ENCODE data around the gene CCDC102A. TPM values are rescaled to one million over a fixed set of nuclear protein-coding genes. Genes with fewer than 3 reads are reported as not detected.

CCDC102A gene
- total RNA-seq, 4 donors from 2014 or later: 7.1 to 11.5 (median 8.5) TPM

DNA sequence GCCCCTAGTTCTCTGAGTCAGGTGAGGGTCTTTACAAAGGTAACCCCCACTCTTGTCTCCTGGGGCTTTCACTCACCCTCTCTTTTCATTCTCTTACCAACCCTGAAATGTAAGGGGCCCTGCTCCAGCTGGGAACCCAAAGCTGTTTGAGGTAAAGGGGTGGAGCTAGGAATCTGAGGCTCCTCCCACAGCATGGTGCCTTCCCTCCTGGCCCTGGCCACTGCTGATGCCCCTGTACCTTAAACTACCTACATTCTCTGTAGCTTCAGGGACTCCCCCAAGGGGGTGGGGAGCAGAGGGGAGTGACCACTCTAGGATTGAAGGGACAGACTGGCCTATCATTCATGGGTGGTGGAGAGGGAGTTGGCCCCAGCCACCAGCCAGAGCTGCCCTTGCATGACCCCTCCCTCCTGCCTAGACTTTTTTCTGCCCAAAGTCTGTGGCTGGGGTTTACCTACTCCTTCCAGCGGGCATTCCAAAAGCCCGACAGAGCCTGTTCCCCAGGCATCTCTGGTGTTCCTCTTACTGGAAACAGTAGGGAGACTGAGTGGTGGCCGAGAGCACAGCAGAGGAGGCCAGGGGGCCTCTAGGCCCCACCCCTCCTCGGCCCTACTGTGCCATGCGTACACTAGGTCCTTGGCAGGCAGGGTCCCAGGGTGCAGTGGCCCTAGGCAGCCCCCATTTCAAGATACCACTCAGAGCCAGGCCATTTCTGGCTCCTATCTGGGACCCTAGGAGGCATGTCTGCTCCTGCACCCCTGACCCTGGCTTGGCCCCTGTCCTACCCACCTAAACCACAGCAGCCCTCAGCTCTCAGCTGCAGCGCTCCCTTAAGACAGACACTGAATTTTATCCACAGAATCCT, 59.6 kb downstream of the CCDC102A start:
- Histone ChIP-seq H3K27ac (no peak overlapping the region), H3K36me3 (peaks cover 38% of the 10 kb centered on the region), H3K4me1 (peaks cover 47% of the 10 kb centered on the region), H3K4me3 (no peak overlapping the region), H3K9me3 (no peaks in the 10 kb centered on the region), H3K27me3 (no peaks in the 10 kb centered on the region)
- no peak for TF ChIP-seq POLR2AphosphoS5 (IDR thresholded peaks at IDR 0.05)
- no peak for TF ChIP-seq POLR2A (IDR thresholded peaks at IDR 0.05)
- 90% methylated on average over 1 of the region's 6 CpGs for WGBS
- DNase-seq (ENCODE audit: low spot score in 2 of 2): peak; percentile 44 to 74

- 58% methylated on average over 8 of the region's 12 CpGs for WGBS
- TF ChIP-seq EP300 (IDR thresholded peaks at IDR 0.05) (no peak), POLR2AphosphoS5 (IDR thresholded peaks at IDR 0.05) (no peak)
- TF ChIP-seq, protein P1, sequence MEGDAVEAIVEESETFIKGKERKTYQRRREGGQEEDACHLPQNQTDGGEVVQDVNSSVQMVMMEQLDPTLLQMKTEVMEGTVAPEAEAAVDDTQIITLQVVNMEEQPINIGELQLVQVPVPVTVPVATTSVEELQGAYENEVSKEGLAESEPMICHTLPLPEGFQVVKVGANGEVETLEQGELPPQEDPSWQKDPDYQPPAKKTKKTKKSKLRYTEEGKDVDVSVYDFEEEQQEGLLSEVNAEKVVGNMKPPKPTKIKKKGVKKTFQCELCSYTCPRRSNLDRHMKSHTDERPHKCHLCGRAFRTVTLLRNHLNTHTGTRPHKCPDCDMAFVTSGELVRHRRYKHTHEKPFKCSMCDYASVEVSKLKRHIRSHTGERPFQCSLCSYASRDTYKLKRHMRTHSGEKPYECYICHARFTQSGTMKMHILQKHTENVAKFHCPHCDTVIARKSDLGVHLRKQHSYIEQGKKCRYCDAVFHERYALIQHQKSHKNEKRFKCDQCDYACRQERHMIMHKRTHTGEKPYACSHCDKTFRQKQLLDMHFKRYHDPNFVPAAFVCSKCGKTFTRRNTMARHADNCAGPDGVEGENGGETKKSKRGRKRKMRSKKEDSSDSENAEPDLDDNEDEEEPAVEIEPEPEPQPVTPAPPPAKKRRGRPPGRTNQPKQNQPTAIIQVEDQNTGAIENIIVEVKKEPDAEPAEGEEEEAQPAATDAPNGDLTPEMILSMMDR (IDR thresholded peaks at IDR 0.05): peak; percentile 6 to 55
- DNase-seq (ENCODE audit: low spot score in 2 of 2): peak in 1 of 2 donors; percentile 67
- H3K4me3 ChIP-seq: no peak overlapping the region
- no peak overlapping the region for H3K27ac ChIP-seq
- no peaks in the 10 kb centered on the region for H3K27me3 ChIP-seq
- H3K4me1 ChIP-seq: peaks cover 46% of the 10 kb centered on the region
- H3K36me3 ChIP-seq: peaks cover 47% of the 10 kb centered on the region
- no peaks in the 10 kb centered on the region for H3K9me3 ChIP-seq
These were observed 60.5 kb downstream of the CCDC102A start for GRCh38 chr16:57475711-57476339.

DNA sequence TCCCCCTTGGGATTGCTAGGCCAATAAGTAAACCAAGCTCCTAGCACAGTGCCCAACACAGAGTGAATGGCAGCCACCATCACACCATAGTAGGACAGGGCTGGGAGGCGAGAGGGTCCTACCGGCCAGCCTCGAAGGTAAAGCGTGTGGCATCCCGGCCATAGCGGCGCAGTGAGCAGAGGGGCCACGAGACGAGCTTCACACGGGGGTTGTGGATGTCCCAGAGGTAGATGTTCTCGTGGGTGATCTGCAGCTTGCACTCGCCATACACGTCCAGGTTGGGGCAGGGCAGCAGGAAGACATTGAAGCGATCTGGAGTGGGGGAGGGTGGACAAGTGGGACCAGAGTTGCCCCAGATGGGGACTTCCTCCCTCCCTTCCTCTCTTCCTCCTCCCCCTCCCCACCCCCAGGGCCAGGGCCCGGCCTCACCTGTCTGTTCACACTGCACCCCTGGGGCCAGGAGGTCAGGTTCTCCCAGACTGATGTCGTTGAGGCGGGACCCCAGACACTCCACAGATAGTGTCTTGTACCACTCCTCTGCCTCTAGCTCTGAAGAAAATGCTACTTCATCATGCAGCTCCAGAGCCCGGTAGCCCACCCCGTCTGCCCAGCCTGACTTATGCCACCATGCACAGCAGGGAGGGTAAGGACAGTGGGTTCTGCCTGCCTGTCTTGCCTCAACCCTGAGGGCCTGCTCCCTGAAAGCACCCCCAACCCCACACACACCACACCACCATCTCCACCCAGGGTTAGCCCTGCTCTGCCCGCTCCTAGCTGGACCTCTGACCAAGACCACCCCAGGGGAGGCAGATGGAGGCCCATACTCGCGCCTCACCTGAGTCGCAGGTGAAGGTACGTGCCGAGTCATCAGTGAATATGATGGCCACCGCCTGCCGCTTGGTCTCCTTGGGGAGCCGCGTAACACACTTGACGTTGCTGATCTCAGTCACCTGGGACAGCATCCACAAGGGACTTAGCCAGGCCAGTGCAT, 61.4 kb downstream of the CCDC102A start:
- Histone ChIP-seq H3K27ac (no peak overlapping the region), H3K36me3 (peaks cover 56% of the 10 kb centered on the region), H3K9me3 (no peaks in the 10 kb centered on the region), H3K4me3 (no peak overlapping the region), H3K27me3 (no peaks in the 10 kb centered on the region), H3K4me1 (peaks cover 46% of the 10 kb centered on the region)
- TF ChIP-seq, protein P1 (IDR thresholded peaks at IDR 0.05): no peak
- TF ChIP-seq POLR2AphosphoS5 (IDR thresholded peaks at IDR 0.05) (no peak), EP300 (IDR thresholded peaks at IDR 0.05) (no peak), POLR2A (IDR thresholded peaks at IDR 0.05) (no peak)
- 84% methylated on average over 29 of the region's 30 CpGs for WGBS
- peak in 1 of 2 donors; percentile 59 for DNase-seq (ENCODE audit: low spot score in 2 of 2)

DNA sequence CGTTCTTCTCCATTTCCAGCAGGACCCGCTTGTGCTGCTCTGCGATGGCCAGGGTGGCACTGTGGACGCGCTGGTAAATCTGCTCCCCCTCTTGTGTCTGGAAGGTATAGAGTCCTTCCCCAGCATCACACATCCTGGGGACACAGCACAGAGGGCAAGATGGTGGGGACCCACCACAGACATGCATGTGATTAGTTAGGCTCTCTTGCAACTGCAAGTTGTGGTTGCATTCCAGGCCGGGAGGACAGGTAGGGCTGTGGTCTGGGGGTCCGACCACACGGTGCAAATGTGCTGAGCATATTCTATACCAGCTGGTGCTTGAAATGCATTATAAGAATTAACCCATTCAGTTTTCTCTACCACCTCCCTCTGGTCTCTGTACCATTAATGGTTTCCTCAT, 62.5 kb downstream of the CCDC102A start:
- peaks cover 41% of the 10 kb centered on the region for H3K4me1 ChIP-seq
- peaks cover 67% of the 10 kb centered on the region for H3K36me3 ChIP-seq
- 80% methylated on average over 8 of the region's 8 CpGs for WGBS
- no peaks in the 10 kb centered on the region for H3K27me3 ChIP-seq
- no peak for DNase-seq (ENCODE audit: low spot score in 2 of 2)
- H3K4me3 ChIP-seq: no peak overlapping the region
- no peak for TF ChIP-seq POLR2A (IDR thresholded peaks at IDR 0.05)
- no peaks in the 10 kb centered on the region for H3K9me3 ChIP-seq
- no peak overlapping the region for H3K27ac ChIP-seq

DNA sequence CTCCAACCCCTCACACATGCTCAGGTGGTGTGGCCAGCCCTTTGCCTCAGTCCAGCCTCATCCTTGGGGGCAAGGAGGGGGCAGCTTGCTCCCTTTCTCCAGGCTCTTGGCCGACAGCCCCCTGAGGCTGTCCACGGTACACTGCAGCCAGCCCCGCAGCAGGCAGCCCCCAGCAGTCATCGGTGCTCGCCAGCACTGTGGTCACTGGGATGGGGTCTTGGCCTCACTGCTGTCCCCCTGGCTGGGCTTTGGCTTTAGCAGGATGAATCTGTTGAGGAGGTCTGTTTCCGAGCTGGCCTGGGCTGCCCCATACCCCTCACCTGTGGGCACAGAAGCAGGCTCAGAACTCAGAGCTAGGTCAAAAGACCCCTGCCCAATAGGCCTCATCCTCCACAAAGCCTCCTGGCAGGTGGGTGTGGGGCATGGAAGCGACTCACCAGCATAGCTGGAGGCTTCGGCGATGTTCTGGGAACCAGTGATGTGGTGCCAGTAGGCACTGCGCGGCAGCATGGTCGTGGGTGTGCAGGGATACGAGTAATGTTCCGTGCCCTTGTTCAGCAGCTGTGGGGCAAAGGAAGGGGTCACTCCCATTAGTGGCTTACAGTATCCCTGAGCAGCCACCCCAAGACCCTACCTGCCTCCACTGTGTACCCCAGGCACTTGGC, 63.1 kb downstream of the CCDC102A start:
- no peak for DNase-seq (ENCODE audit: low spot score in 2 of 2)
- Histone ChIP-seq H3K36me3 (peaks cover 73% of the 10 kb centered on the region), H3K9me3 (no peaks in the 10 kb centered on the region), H3K27me3 (no peaks in the 10 kb centered on the region), H3K4me1 (peaks cover 36% of the 10 kb centered on the region), H3K27ac (no peak overlapping the region), H3K4me3 (no peak overlapping the region)
- TF ChIP-seq POLR2AphosphoS5 (IDR thresholded peaks at IDR 0.05) (no peak), POLR2A (IDR thresholded peaks at IDR 0.05) (no peak), EP300 (IDR thresholded peaks at IDR 0.05) (no peak)
- TF ChIP-seq, protein P1 (IDR thresholded peaks at IDR 0.05): no peak
- 83% methylated on average over 10 of the region's 14 CpGs for WGBS

Measured in suprapubic skin (tissue), 4 donors.